SK-N-SH (cell line): ENCODE data around the gene NACC1. TPM values are rescaled to one million over a fixed set of nuclear protein-coding genes. Genes with fewer than 3 reads are reported as not detected.

Experiments used
- CTCF ChIA-PET: fragments of 300-600, 350-600 bp; formaldehyde crosslinking; extraction: SDS; loops from one replicate; lab custom pipeline; 2021; lab: Yijun Ruan, JAX
- POLR2A ChIA-PET: fragments of 350-600 bp; sonication (Branson Sonifier 250); formaldehyde crosslinking; extraction: SDS; loops from one replicate; lab custom pipeline; 2020; ENCODE audit warnings: antibody characterized with exemption, inconsistent platforms; lab: Yijun Ruan, JAX
- DNase-seq: peaks from one replicate; pipeline ENCODE4 v3.0.0; 2012
- H2AFZ ChIP-seq: fragments of 200-600 bp; sonication (generic); 2 replicates; pipeline ENCODE4 v1.8.1; 2016; ENCODE audit warnings: antibody characterized with exemption, mild to moderate bottlenecking, low read depth
- H3F3A ChIP-seq: fragments of 200-600 bp; sonication (generic); replicated peaks from 2 replicates; pipeline ENCODE3; 2016; ENCODE audit warnings: antibody characterized with exemption, mild to moderate bottlenecking; ENCODE audit not compliant: insufficient read depth
- H3K27ac ChIP-seq, 2 experiments: fragments of 200-500 bp in 1 of 2; fragments of 200-600 bp in 1 of 2; sonication (Bioruptor generic) in 1 of 2; sonication (generic), shearing (Covaris generic) in 1 of 2; 2 replicates each; pipeline versions ENCODE4 v1.5.1 to v1.6.1; 2014 to 2016; ENCODE audit warnings: low read depth in 2 of 2, inconsistent platforms in 1 of 2, low read length in 1 of 2, mild to moderate bottlenecking in 1 of 2, mixed read lengths in 1 of 2
- H3K27me3 ChIP-seq: fragments of 200-600 bp; sonication (generic), shearing (Covaris generic); 2 replicates; pipeline ENCODE4 v1.6.1; 2016; ENCODE audit warnings: mixed run types; ENCODE audit not compliant: insufficient read depth
- H3K36me3 ChIP-seq, 2 experiments: fragments of 200-500 bp in 1 of 2; fragments of 200-600 bp in 1 of 2; sonication (Bioruptor generic) in 1 of 2; sonication (generic) in 1 of 2; replicated peaks in 1 of 2; 2 replicates each; pipeline versions ENCODE3 to v1.5.1; 2014 to 2016; ENCODE audit warnings: low read length in 1 of 2, mild to moderate bottlenecking in 1 of 2; ENCODE audit not compliant: insufficient read depth in 2 of 2, control insufficient read depth in 1 of 2
- H3K4me1 ChIP-seq, 2 experiments: fragments of 200-500 bp in 1 of 2; fragments of 200-600 bp in 1 of 2; sonication (Bioruptor generic) in 1 of 2; sonication (generic), shearing (Covaris generic) in 1 of 2; 2 replicates each; pipeline versions ENCODE4 v1.5.1 to v1.6.1; 2014 to 2016; ENCODE audit warnings: low read depth in 1 of 2, low read length in 1 of 2, mixed run types in 1 of 2; ENCODE audit not compliant: insufficient read depth in 2 of 2, control insufficient read depth in 1 of 2
- H3K4me2 ChIP-seq: fragments of 200-600 bp; sonication (generic), shearing (Covaris generic); 2 replicates; pipeline ENCODE4 v1.6.1; 2017; ENCODE audit warnings: mixed run types
- H3K4me3 ChIP-seq, 2 experiments: fragments of 200-500 bp in 1 of 2; fragments of 200-600 bp in 1 of 2; sonication (Bioruptor generic) in 1 of 2; sonication (generic), shearing (Covaris generic) in 1 of 2; 2 replicates each; pipeline versions ENCODE4 v1.5.1 to v1.8.1; 2014 to 2016; ENCODE audit warnings: low read depth in 2 of 2, inconsistent platforms in 1 of 2, low read length in 1 of 2, mild to moderate bottlenecking in 1 of 2, mixed read lengths in 1 of 2, moderate library complexity in 1 of 2
- H3K79me2 ChIP-seq: fragments of 200-600 bp; sonication (generic); 2 replicates; pipeline ENCODE4 v1.8.1; 2017; ENCODE audit warnings: mild to moderate bottlenecking; ENCODE audit not compliant: insufficient read depth
- H3K9ac ChIP-seq: fragments of 200-600 bp; sonication (generic); 2 replicates; pipeline ENCODE4 v1.6.1; 2017; ENCODE audit warnings: mixed run types
- H3K9me2 ChIP-seq: fragments of 200-600 bp; sonication (generic); 2 replicates; pipeline ENCODE4 v1.6.1; 2017; ENCODE audit warnings: mixed run types
- H3K9me3 ChIP-seq: fragments of 200-600 bp; sonication (generic); 2 replicates; pipeline ENCODE4 v1.6.1; 2017; ENCODE audit warnings: mixed run types, mild to moderate bottlenecking, moderate library complexity
- H4K20me1 ChIP-seq: fragments of 200-600 bp; sonication (generic); 2 replicates; pipeline ENCODE4 v1.6.1; 2017; ENCODE audit warnings: mild to moderate bottlenecking, mixed run types; ENCODE audit not compliant: insufficient read depth
- ELF1 ChIP-seq: IDR thresholded peaks from 2 replicates; pipeline ENCODE4 v1.4.0; 2012
- EZH2phosphoT487 ChIP-seq: fragments of 200-600 bp; sonication (generic); IDR thresholded peaks from 2 replicates; pipeline ENCODE4 v1.6.1; 2017; ENCODE audit warnings: low read depth, mixed run types, mild to moderate bottlenecking, antibody characterized with exemption, moderate library complexity, borderline replicate concordance
- FOXM1 ChIP-seq: IDR thresholded peaks from 2 replicates; pipeline ENCODE4 v1.4.0; 2012; ENCODE audit warnings: low read depth, mild to moderate bottlenecking
- GABPA ChIP-seq: IDR thresholded peaks from 2 replicates; pipeline ENCODE4 v1.4.0; 2012; ENCODE audit warnings: low read depth, mild to moderate bottlenecking
- IRF3 ChIP-seq: fragments of 150-350 bp; IDR thresholded peaks from 2 replicates; pipeline ENCODE4 v1.6.1; 2016; ENCODE audit warnings: mild to moderate bottlenecking, low read depth, low read length
- JUND ChIP-seq: IDR thresholded peaks from 2 replicates; pipeline ENCODE4 v1.4.0; 2012
- MAX ChIP-seq: IDR thresholded peaks from 2 replicates; pipeline ENCODE4 v1.4.0; 2012; ENCODE audit warnings: low read depth
- POLR2AphosphoS5 ChIP-seq: IDR thresholded peaks from 2 replicates; pipeline ENCODE4 v1.6.1; 2012; ENCODE audit warnings: low read depth, low read length
- RCOR1 ChIP-seq: fragments of 150-350 bp; IDR thresholded peaks from 2 replicates; pipeline ENCODE4 v1.6.1; 2017; ENCODE audit warnings: antibody characterized with exemption, low read length
- REST ChIP-seq: IDR thresholded peaks from 2 replicates; pipeline ENCODE4 v1.6.1; 2012; ENCODE audit warnings: mild to moderate bottlenecking, low read depth, low read length, moderate library complexity
- RXRA ChIP-seq: IDR thresholded peaks from 2 replicates; pipeline ENCODE4 v1.4.0; 2012; ENCODE audit warnings: low read depth, mild to moderate bottlenecking, borderline replicate concordance
- TAF1 ChIP-seq: IDR thresholded peaks from 2 replicates; pipeline ENCODE4 v1.6.1; 2012; ENCODE audit warnings: low read depth, mild to moderate bottlenecking, low read length, moderate library complexity, borderline replicate concordance
- TCF12 ChIP-seq: IDR thresholded peaks from 2 replicates; pipeline ENCODE4 v1.4.0; 2012
- TEAD4 ChIP-seq: IDR thresholded peaks from 2 replicates; pipeline ENCODE4 v1.4.0; 2012; ENCODE audit warnings: mild to moderate bottlenecking, borderline replicate concordance; ENCODE audit not compliant: insufficient read depth
- YY1 ChIP-seq: IDR thresholded peaks from 2 replicates; pipeline ENCODE4 v1.4.0; 2012; ENCODE audit warnings: low read depth, mild to moderate bottlenecking
- ZBTB33 ChIP-seq: IDR thresholded peaks from 2 replicates; pipeline ENCODE4 v1.4.0; 2012; ENCODE audit warnings: low read depth, borderline replicate concordance
- WGBS: methylation state at CpG from one replicate; pipeline ENCODE4 v1.1.6; 2017; ENCODE audit warnings: low lambda C conversion rate; 5-methylcytosine and 5-hydroxymethylcytosine counted together
- polyA plus RNA-seq, 3 experiments: library from polyadenylated mRNA; depleted of rRNA; stranded (reverse); fragments of >200 nt; gene quantifications; 2 replicates each; pipeline ENCODE4 v1.2.3, GENCODE V29; 2012

The NACC1 gene
- polyA plus RNA-seq, 1 of the 3 experiments (the other 2 are of a cell fraction) = 127 TPM

GRCh38 chr19:13076320-13076719, 41.7 kb upstream of the NACC1 start:
- no peaks in the 10 kb centered on the region for H3K9me2 ChIP-seq
- H3K4me2 ChIP-seq = no peak overlapping the region
- no peaks in the 10 kb centered on the region for H3K9me3 ChIP-seq
- H3K36me3 ChIP-seq = peaks cover 13 to 24% of the 10 kb centered on the region in 2 experiments
- H3K4me3 ChIP-seq = no peak overlapping the region
- POLR2A ChIA-PET = interaction anchor here (1.0 to 2.4 kb wide), 2 partner anchors 21 to 107 kb away, joined by 3 to 9 read pairs; partner anchors contain the start of gene DAND5
- CTCF ChIA-PET = interaction anchor here (0.9 to 35.2 kb wide), 5 partner anchors 16 to 111 kb away, joined by 3 to 506 read pairs (median 26); no protein-coding TSS in a partner anchor
- H3K4me1 ChIP-seq = peaks cover 10 to 62% of the 10 kb centered on the region in 2 experiments; a peak in 3 of 4 replicates
- H3F3A ChIP-seq = no peaks in the 10 kb centered on the region
- no peaks in the 10 kb centered on the region for H4K20me1 ChIP-seq
- no peaks in the 10 kb centered on the region for H3K27me3 ChIP-seq
- no peak overlapping the region for H2AFZ ChIP-seq
- TF ChIP-seq TAF1 = no peak
- TF ChIP-seq ZBTB33 = no peak
- TF ChIP-seq RCOR1 = no peak
- no peak for TF ChIP-seq IRF3
- TF ChIP-seq RXRA = no peak
- TF ChIP-seq GABPA = no peak
- TF ChIP-seq REST = no peak
- no peak for TF ChIP-seq TCF12
- TF ChIP-seq ELF1 = no peak
- TF ChIP-seq TEAD4 = no peak
- TF ChIP-seq MAX = no peak
- TF ChIP-seq FOXM1 = no peak
- TF ChIP-seq YY1 = no peak
- no peak for TF ChIP-seq POLR2AphosphoS5
- TF ChIP-seq JUND = no peak
- TF ChIP-seq EZH2phosphoT487 = no peak
- TF ChIP-seq, all 33 proteins: peak for 0
- WGBS = 95% methylated on average over 4 of the region's 8 CpGs
- H3K79me2 ChIP-seq = no peaks in the 10 kb centered on the region
- DNase-seq = no peak
- peak overlapping the region in 1 of 2 experiments; percentile 91; a peak in 2 of 4 replicates for H3K27ac ChIP-seq
- no peak overlapping the region for H3K9ac ChIP-seq
